Mesenteric fat pad (tissue), 1 donor: ENCODE measurements around the gene FOLR3. TPM values are rescaled to one million over a fixed set of nuclear protein-coding genes. Genes with fewer than 3 reads are reported as not detected.

ENCODE experiments used
- DNase-seq: peaks from one replicate; pipeline ENCODE4 v3.0.0-alpha.2; 2020; ENCODE audit warnings: low spot score
- long read RNA-seq: library from polyadenylated mRNA; unstranded; transcript quantifications from one replicate; pipeline ENCODE4 v2.0.0, GENCODE V29; 2020
- total RNA-seq: library from RNA; stranded (reverse); fragmentation: NEBNext Ultra II Directional; extraction: Animal tissue kit (Norgen Biotek cat#: 25700); gene quantifications from one replicate; pipeline ENCODE4 v1.2.1, GENCODE V29; 2021
- donor health status: DM: yes; HTN: yes; CAD: no.

The FOLR3 gene
- 18.4 TPM for total RNA-seq
- long read RNA-seq, partial matches to known transcripts, result 0 of 6 reads
- long read RNA-seq, other reads (novel, unspliced or antisense), result 3 of 6 reads

- DNase-seq, result peak; percentile 69
Measured at GRCh38 chr11:72135473-72135872, at the start of gene FOLR3. Gene FOLR3 (plus strand): TSS chr11:72135725. CDS start chr11:72135953, 228 bp downstream.

- no peak for DNase-seq
Measured at GRCh38 chr11:72088076-72088808, 47.3 kb upstream of the FOLR3 start.

DNA sequence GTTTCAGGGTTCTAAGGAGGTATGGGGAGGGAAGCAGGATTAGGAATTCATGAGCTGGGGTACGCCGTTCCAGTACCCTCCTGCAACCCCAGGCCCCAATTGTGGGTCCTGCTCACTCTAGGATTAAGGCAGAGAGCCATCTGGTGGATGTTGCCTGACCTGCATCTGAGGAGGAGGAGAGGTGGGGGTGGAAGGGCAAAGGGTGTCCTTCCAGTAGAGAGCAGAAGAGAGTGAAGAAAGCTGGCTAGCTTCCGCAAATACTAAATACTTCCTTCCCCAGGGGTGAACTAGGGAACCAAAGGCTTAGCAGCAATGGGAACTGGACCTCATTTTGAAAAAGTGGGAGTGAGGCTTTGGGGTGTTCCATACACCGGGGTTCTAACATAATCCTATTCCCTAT is 44.2 kb upstream of the FOLR3 start:
- no peak for DNase-seq

DNA sequence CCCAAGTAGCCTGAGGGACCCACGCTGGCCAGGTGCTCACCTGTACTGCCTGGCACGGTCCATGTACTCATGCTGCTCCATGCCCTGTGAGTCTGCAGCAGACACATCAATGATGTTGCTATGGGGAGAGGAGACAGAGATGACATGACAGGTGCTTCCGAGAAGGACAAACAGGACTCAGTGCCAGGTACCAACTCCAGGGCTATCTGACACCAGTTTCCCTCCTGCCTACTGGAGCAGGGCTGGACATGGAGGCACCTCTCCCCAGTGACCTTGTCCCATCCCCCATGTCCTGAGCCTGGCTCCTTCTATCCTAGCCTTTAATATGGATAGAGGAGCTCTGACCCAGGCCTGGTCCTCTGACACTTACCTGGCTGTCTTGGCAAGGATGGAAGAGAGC is 36.8 kb upstream of the FOLR3 start:
- DNase-seq, result no peak

DNA sequence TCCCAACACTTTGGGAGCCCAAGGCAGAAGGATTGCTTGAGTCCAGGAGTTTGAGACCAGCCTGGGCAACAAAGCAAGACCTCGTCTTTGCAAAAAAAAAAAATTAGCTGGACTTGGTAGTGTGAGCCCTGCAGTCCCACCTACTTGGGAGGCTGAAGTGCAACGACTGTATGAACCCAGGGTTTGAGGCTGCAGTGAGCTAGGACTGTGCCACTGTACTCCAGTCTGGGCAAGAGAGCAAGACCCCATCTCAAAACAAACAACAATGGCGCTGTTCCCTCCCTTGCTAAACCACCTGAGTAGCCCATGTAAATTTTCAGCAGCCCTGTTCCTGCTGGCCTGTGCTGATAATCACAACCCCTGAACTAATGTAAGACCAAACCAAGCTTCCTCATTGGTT is 35.5 kb upstream of the FOLR3 start:
- DNase-seq, result peak; percentile 18

DNA sequence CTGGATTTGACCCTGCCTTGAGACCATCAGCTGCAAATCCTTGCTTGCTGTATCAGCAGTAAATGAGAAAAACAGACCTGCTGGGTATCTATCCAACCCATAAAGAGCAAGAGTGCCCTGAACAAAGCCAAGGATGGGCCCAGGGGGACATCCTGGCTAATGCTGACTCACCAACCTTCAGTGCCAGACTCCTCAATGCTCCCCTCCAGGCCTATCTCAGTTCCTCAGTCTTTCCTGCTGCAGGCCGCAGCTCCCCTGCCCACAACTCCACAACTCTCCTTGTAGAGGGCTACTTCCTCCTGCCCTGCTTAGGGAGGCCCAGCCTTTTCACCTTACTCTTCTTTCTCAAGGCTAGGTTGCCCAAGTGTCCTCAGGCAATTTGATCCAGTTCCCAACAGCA is 35.1 kb upstream of the FOLR3 start:
- DNase-seq, result no peak

GRCh38 chr11:72102162-72102561 is 33.4 kb upstream of the FOLR3 start:
- DNase-seq, result no peak

DNA sequence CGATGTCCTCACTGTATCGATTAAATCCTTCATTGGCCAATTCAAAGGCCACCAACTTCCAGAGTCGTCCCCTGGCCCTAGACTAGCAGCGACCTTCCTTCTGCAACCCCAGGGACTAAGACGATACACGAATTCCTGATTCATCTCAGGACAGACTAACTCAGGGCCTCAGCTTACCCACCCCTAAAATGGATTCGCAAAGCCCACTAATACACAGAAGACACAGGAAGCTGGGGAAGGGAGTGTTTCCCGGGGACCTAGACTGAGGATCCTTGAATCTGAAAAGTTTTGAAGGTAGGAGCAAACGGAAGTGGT is 32.9 kb upstream of the FOLR3 start:
- no peak for DNase-seq

GRCh38 chr11:72102946-72103753 is 32.4 kb upstream of the FOLR3 start, which contains the start of gene LAMTOR1:
Gene LAMTOR1 (minus strand): TSS chr11:72103297. CDS start chr11:72103224, 73 bp downstream.
- peak; percentile 100 for DNase-seq

DNA sequence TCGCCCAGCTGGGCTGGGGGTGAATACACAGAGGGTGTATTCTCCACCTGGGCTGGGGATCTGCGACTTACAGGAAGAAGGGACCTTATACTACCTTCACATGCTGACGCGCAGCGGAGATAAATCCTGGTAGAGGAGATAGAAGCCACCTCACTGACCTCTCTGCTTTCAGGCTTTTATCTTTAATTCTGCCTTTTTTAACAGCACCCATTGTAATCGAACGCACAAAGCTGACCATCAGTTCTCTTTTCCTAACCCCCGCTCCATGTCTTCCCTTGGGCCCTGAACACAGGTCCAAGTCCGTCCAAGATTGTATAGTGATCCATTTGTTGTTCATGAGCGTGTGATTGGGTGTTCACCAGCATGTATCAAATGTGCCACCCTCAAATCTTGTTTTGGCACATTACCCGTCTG is 31.8 kb upstream of the FOLR3 start:
- no peak for DNase-seq

DNA sequence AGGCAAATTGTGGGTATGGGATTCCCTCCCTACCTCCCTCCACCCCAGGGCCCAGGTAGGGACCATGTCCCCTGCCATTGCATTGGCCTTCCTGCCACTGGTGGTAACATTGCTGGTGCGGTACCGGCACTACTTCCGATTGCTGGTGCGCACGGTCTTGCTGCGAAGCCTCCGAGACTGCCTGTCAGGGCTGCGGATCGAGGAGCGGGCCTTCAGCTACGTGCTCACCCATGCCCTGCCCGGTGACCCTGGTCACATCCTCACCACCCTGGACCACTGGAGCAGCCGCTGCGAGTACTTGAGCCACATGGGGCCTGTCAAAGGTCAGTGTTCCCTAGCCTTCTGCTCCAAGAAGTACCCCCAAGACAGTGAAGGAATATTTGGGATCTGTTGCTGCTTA is 29.6 kb upstream of the FOLR3 start, which contains the start of gene TOMT:
TOMT (plus strand) TSS at position 37 of the 400 bp plus-strand sequence; CDS start at position 65, 28 bp downstream.
- DNase-seq, result no peak

- DNase-seq, result no peak
Measured at GRCh38 chr11:72111300-72112142, 24.0 kb upstream of the FOLR3 start.

DNA sequence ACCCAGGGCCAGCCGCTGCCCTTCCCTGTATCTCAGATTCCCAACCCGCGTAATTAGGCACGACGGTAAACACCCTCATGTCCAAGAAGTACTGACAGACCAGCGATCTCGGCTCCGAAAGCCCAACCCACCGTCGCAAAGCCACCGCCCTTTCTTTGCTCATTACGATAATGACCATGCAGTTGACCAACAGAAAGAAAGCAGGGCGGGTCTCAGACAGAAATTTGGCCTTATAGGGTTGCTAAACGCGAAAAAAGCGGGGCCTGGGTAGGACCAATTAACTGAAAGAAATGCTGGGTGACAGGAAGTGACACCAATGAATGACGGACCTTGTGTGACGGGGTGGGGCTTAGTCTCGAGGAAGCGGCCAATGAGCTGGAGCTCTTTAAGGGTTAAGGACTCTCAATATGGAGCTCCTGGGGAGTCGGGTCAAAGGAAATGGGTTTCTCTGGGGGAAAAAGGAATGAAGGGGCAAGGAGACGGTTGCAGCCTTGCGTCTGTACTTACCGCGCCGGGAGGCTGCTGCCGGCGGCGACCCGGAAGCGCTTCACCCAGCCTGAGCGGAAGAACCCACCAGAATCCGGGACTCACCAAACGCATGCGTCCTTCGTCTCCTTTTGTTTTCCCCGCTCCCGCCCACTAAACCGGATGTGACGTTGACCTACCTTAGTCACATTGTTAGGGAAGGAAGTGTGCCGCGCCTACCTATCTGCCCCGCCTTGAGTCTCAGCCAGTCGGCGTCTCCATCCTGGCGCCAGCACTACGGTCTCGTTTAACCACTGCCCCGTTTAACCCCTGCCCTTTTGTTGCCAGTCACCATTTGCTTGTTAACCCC is 23.2 kb upstream of the FOLR3 start, which contains the start of gene ANAPC15:
ANAPC15 (minus strand) TSS at position 553 of the 835 bp plus-strand sequence. CDS start 1,419 bp downstream, outside the sequence.
- peak; percentile 96 for DNase-seq

- peak; percentile 35 for DNase-seq
Measured at GRCh38 chr11:72112978-72113808, 22.3 kb upstream of the FOLR3 start.

GRCh38 chr11:72114570-72114969 is 21.0 kb upstream of the FOLR3 start:
- peak; percentile 11 for DNase-seq

GRCh38 chr11:72116019-72116755 is 19.3 kb upstream of the FOLR3 start:
- peak; percentile 5 for DNase-seq

DNA sequence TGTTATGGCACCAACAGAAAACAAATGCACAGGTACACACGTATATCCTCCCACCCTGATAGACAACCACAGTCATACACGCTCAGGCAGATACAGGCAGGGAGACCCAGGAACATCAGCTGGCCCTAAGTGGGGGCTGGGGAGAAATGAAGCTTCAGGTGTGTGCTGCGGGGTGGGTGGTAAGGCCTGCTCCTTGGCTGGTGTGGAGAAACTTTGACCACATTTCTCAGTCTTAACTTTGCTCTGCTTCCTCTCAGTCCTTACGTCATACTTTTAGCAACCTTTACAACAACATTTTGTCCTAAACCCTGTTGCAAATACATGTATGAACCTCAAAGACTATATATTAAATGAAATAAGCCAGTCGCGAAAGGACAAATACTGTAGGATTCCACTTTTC is 16.3 kb upstream of the FOLR3 start:
- no peak for DNase-seq

GRCh38 chr11:72120930-72121329 is 14.6 kb upstream of the FOLR3 start:
- DNase-seq, result no peak

GRCh38 chr11:72122607-72123006 is 12.9 kb upstream of the FOLR3 start:
- DNase-seq, result no peak
